ENCODE measurements around the gene NFIB.
A peak's percentile ranks its signal among the peaks of the same experiment; 100 is the strongest.

The NFIB gene

GRCh38 chr9:14084867-14085266 lies 229.1 kb downstream of the NFIB start:
- TF ChIP-seq CTCF (IDR thresholded peaks at IDR 0.05; ENCODE audit: poor library complexity, severe bottlenecking): no peak
- no peak for DNase-seq (ENCODE audit: low spot score)
- no peak overlapping the region for H3K4me3 ChIP-seq (ENCODE audit: severe bottlenecking)
- no peaks in the 10 kb centered on the region for H3K9me3 ChIP-seq (ENCODE audit: severe bottlenecking)
- H3K27ac ChIP-seq (ENCODE audit: poor library complexity, severe bottlenecking): no peak overlapping the region
- H3K4me1 ChIP-seq (ENCODE audit: insufficient read depth, poor library complexity, severe bottlenecking): peaks cover 21% of the 10 kb centered on the region
- H3K27me3 ChIP-seq (ENCODE audit: insufficient read depth, poor library complexity, severe bottlenecking): no peaks in the 10 kb centered on the region
- peaks cover 19% of the 10 kb centered on the region for H3K36me3 ChIP-seq (ENCODE audit: low read depth)
- ATAC-seq (ENCODE audit: low read depth): no peak

DNA sequence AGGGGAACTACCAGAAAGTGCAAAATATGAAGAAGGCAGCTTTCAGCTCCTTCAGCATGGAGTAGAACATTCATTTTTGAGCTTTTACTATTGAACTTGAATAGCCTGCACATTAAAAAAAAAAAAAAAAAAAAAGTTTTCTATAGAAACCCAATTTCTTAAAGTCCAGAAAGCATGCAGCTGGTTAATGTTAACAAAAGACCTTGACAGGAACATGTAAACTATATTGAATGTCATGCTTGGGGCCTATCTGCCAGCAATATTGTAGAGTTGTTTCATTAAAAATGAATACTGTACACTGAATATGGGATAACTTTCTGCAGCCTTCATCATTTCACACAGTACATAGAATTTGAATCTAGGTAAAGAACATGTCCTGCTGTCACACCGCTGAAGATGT lies 230.6 kb downstream of the NFIB start:
- no peak for ATAC-seq (ENCODE audit: low read depth)
- H3K27ac ChIP-seq (ENCODE audit: poor library complexity, severe bottlenecking): no peak overlapping the region
- H3K36me3 ChIP-seq (ENCODE audit: low read depth): peaks cover 16% of the 10 kb centered on the region

DNA sequence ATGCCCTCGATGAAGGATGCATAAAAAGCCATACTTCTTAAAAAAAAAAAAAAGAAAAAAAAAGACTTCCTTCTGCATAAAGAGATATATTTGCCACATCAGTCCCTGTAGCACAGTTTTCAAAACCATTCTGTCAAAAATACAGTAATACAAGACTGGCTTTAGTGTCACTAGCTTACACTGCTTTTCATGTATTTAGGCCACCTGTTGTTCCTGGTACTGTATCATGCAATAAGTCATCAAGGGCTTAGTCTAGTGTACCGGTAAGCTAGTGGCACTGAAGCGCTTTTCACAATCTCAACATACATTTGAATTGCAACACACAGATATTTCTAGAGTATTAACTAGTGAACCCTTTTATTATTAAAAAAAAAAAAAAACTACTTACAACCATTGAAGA lies 231.2 kb downstream of the NFIB start:
- H3K4me1 ChIP-seq (ENCODE audit: insufficient read depth, poor library complexity, severe bottlenecking): peaks cover 15% of the 10 kb centered on the region
- no peaks in the 10 kb centered on the region for H3K9me3 ChIP-seq (ENCODE audit: severe bottlenecking)
- no peak overlapping the region for H3K27ac ChIP-seq (ENCODE audit: poor library complexity, severe bottlenecking)
- no peak for ATAC-seq (ENCODE audit: low read depth)
- no peaks in the 10 kb centered on the region for H3K27me3 ChIP-seq (ENCODE audit: insufficient read depth, poor library complexity, severe bottlenecking)
- H3K4me3 ChIP-seq (ENCODE audit: severe bottlenecking): no peak overlapping the region
- no peak for TF ChIP-seq CTCF (IDR thresholded peaks at IDR 0.05; ENCODE audit: poor library complexity, severe bottlenecking)
- peaks cover 9% of the 10 kb centered on the region for H3K36me3 ChIP-seq (ENCODE audit: low read depth)
- DNase-seq (ENCODE audit: low spot score): no peak

More for the DNA sequence above, 230.6 kb downstream of the NFIB start:
- H3K27me3 ChIP-seq (ENCODE audit: insufficient read depth, poor library complexity, severe bottlenecking): no peaks in the 10 kb centered on the region
- DNase-seq (ENCODE audit: low spot score): no peak
- H3K4me1 ChIP-seq (ENCODE audit: insufficient read depth, poor library complexity, severe bottlenecking): peaks cover 15% of the 10 kb centered on the region
- H3K4me3 ChIP-seq (ENCODE audit: severe bottlenecking): no peak overlapping the region
- TF ChIP-seq CTCF (IDR thresholded peaks at IDR 0.05; ENCODE audit: poor library complexity, severe bottlenecking): no peak
- no peaks in the 10 kb centered on the region for H3K9me3 ChIP-seq (ENCODE audit: severe bottlenecking)

- no peak for TF ChIP-seq CTCF (IDR thresholded peaks at IDR 0.05; ENCODE audit: poor library complexity, severe bottlenecking)
- Histone ChIP-seq H3K27ac (ENCODE audit: poor library complexity, severe bottlenecking) (peak overlapping the region; percentile 63), H3K4me3 (ENCODE audit: severe bottlenecking) (no peak overlapping the region), H3K27me3 (ENCODE audit: insufficient read depth, poor library complexity, severe bottlenecking) (no peaks in the 10 kb centered on the region), H3K4me1 (ENCODE audit: insufficient read depth, poor library complexity, severe bottlenecking) (peaks cover 15% of the 10 kb centered on the region), H3K9me3 (ENCODE audit: severe bottlenecking) (no peaks in the 10 kb centered on the region), H3K36me3 (ENCODE audit: low read depth) (no peaks in the 10 kb centered on the region)
- no peak for DNase-seq (ENCODE audit: low spot score)
- ATAC-seq (ENCODE audit: low read depth): no peak
Observed at GRCh38 chr9:14081745-14082144, 232.2 kb downstream of the NFIB start.

GRCh38 chr9:14080959-14081542 lies 232.9 kb downstream of the NFIB start:
- DNase-seq (ENCODE audit: low spot score) (no peak), ATAC-seq (ENCODE audit: low read depth) (peak; percentile 81)
- Histone ChIP-seq H3K4me3 (ENCODE audit: severe bottlenecking) (no peak overlapping the region), H3K36me3 (ENCODE audit: low read depth) (no peaks in the 10 kb centered on the region), H3K9me3 (ENCODE audit: severe bottlenecking) (no peaks in the 10 kb centered on the region), H3K27ac (ENCODE audit: poor library complexity, severe bottlenecking) (peak overlapping the region; percentile 63), H3K4me1 (ENCODE audit: insufficient read depth, poor library complexity, severe bottlenecking) (peaks cover 15% of the 10 kb centered on the region), H3K27me3 (ENCODE audit: insufficient read depth, poor library complexity, severe bottlenecking) (no peaks in the 10 kb centered on the region)
- peak; percentile 28 for TF ChIP-seq CTCF (IDR thresholded peaks at IDR 0.05; ENCODE audit: poor library complexity, severe bottlenecking)

Data from RWPE2 (cell line).